Measurements from ENCODE around the gene CHRDL2. TPM values are rescaled to one million over a fixed set of nuclear protein-coding genes. Genes with fewer than 3 reads are reported as not detected.

Gene CHRDL2
- polyA plus RNA-seq, 5 donors, result 0.26 to 0.73 (median 0.58) TPM

DNA sequence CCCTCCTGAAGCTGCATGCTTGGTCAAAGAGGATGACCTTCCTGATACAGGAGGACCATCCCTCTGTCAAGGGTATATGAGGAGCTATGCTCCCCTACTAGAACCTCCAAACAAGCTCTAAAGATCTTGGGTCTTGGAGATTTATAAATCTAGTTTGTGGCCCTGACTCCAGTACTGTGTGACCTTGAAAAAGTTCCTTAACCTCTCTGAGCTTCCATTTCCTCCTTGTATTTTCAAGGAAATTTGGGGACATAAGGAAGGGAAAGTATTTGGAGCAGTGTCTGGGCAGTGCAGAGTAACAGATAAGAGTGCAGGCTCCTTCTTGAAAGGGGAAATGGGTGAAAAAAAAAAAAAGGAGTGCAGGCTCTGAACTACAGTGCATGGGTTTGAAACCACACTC lies 45.9 kb downstream of the CHRDL2 start:
- no peak for DNase-seq

DNA sequence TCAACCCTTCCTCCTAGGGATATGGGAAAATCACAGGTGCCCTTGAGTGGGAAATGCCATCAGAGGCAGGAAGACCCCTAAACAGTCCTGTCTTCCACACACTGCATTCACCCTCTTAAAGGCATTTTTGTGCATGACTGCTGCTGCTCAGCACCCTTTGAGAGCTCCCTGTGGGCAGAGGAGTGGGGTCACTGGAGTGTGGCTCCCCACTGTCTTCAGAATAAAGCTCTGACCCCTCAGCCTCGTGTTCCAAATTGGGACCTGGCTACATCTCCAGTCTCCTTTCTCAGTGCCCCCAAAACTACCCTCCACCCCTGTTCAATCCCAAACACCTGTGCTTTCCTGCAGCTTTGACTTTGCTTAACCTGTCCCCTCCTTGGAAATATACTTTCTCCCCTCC lies 46.6 kb downstream of the CHRDL2 start:
- no peak for DNase-seq

DNA sequence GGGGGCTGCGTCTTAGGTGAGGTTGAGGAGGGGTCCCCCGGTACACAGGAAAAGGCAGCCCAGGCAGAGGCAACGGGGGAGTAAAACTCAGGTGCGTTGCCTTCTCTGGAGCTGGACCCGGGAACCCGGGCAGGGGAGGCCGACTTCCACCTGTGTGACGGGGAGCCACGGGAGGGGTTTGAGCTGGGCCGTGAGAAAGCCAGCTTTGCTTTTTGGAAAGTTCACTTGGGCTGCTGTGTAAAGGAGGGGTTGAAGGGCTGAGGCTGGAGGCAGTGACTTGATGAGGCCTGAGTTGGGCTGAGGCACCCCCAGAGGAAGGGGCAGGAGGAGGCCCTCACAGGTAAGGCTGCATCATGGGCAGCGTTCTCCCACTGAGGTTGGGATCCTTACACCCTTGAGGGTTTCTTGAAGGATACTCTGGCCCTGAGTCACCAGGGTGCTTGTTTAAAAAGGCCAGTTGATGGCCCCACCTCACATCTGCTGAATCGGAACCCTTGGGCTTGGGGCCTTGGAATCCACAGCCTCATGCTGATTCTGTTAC lies 47.2 kb downstream of the CHRDL2 start:
- no peak for DNase-seq

DNA sequence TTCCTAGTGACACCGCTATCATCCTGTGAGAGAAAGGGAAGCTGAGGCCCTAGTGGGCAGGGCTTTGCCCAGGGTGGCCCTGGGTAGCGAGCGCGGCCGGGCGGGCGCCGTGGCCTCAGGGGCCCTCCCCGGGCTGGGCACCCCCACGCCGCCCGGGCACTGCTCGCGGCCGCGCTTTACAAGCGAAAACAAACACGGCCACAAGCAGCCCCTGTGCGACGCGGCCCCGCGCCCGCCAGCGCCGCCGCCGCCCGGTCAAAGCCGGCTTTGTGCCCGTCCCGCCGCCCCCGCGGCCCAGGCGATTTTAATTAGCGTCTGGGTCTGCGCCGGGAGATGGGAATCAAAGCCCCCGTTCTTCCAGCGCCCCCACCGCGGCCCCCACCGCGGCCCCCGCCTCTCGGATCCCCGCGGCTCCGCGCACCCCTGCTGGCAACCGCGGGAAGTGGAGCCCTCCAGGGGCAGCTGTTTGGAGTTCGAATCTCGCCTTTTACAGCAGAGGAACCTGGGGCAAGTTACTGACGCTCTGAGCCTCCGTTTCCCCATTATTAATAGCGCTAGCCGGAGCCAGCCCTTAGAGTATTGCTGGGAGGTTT lies 47.9 kb downstream of the CHRDL2 start:
- DNase-seq, result peak in 1 of 2 donors; percentile 22

DNA sequence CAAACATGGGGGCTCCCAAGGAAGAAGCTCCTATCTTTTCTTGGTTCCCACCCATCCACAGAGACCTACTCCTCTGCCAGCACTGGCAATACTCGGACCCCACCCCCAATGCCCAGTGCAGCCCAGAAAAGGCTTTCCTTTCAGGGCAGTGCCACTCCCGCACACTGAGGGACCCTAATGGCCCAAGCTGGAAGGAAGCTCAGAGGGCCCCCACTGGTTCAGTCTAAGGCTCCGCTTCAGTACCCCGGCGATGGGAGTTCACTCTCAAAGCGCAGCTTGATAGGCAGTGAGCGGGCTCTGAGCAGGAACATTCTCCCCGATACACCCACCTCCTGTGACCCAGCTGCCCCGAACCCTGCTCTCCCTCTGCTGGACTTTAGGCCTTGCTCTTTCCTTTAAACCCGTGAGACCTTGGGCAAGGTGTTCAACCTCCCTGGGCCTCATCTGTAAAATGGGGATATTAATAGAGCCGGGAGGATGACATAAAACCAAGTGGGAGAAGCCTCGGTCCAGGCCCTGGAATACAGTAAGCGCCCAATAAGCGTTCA lies 48.4 kb downstream of the CHRDL2 start:
- DNase-seq, result no peak

DNA sequence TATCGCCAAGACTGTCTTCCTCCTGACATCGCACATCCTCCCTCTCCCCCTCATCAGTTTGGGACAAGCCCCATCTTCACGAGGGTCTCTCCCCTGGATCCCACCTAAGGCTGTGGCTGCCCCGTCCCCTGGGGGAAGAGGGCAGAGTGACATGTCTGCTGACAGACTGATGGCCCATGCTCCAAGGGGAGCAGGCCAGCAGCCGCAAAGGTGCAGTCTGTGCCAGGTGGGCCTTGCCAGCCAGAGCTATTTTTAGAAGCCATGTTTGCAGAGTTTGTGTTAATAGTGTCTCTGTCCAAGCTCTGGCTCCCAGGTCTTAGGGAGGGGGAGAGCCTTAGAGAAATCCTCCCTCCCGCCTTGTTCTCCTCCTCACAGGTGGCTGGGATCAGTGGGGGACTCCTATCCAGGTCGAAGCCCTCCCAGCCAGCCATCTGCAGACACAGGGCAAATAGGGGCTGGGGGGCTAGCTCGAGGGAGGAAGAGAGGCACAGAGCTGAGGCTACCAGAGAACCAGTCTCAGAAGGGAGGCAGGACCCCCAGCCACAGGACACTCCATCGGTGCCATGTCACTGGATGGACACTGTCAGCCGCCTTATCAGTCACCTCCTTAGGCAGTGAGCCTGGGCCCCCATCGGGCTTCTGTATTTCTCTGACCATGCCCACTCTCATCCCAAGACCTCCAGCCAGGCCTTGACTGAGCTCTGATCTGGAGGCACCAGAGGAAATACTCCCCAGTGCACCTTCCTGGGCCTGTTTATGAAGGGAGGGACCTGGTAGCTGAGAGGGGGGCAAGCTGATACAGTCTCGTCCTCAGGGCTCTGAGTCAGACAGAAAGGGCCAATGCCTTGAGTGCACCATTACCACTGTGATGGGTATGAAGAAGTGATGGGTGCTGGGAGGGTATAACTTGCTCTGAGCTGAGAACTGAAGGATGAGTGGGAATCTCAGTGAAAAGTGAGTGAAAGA lies 49.3 kb downstream of the CHRDL2 start:
- DNase-seq, result peak in 1 of 2 donors; percentile 21

DNA sequence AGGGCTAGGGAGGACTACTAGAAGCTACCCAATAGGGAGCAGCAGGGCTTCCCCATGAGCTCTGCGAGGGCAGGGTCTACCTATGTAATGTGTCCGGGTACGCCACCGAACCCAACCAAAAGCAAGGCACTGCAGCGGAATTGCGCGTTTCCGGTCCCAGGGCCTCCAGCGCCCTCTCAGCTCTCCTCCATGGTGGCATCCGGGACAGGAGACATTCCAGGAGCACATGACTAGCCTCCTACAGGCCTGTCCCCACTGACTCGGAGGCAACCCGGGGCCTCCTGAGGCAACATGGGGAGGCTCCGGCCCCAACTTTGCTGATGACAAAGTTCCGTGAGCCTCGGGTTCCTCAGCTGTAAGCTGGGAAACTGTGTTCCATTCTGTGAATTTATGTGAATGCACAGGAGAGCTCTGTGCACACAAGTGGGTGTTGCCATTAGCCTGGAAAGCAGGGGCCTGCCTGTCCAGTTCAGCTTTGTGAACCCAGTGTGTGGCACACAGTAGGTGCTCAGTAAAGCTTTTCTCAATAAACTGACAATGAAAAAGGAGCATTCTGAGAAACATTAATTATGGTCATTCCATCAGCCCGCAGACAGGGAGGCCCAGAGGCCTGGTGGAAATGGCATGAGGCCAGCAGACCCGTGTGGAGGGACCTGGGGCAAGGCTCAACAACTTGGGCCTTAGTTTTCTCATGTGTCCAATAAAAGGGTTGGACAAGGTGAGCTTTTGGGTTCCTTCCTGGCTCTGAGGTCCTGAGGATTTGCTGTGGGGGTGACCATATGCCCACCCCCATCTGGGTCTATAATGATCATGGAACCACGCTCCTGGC lies 50.3 kb downstream of the CHRDL2 start:
- DNase-seq, result no peak

DNA sequence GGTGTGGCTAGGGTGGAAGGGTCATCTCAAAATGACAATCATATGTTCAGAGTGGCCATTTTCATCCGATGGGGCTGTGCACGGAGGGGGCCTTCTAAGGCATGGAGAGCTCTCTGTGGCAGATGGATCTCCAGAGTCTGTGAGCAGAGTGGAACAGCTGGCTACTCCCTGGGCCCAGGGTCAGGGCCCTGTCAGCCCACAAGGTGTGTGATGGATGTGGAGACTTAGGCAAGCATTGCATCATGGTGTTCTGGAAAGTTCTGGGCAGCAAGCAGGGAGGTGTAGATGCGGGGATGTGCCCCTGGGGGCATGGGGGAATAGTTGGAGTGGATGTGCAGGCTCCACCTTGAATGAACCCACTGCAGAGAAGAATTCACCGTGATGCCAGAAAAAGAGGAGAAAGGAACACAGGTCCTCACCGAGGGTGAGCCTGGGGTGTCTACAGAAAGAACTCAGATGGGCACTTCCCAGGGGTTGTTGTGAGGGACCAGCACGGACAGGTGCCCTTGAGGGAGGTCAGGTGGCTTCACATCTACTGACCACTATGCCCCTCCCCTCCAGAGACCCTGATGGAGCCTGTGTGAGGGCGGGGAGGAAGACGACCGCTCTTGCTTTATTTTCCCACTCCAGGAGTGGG lies 51.1 kb downstream of the CHRDL2 start:
- DNase-seq, result no peak

DNA sequence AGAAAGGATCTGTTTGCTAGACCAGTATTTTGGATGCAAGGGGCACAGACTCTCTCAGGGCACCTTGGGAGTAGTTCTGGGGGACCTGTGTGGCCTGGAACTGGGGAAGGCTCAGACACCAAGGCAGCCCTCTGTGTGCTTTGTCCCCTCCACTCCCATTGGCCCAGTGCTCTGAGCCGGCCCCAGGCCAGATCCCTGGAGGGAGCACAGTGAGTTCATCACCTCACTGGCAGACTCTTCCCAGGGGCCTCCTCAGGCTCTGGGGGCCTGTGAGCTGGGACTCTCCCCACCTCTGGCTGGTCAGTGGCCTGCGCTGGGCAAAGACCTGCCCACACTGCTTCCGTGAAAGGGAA lies 51.7 kb downstream of the CHRDL2 start:
- DNase-seq, result no peak

DNA sequence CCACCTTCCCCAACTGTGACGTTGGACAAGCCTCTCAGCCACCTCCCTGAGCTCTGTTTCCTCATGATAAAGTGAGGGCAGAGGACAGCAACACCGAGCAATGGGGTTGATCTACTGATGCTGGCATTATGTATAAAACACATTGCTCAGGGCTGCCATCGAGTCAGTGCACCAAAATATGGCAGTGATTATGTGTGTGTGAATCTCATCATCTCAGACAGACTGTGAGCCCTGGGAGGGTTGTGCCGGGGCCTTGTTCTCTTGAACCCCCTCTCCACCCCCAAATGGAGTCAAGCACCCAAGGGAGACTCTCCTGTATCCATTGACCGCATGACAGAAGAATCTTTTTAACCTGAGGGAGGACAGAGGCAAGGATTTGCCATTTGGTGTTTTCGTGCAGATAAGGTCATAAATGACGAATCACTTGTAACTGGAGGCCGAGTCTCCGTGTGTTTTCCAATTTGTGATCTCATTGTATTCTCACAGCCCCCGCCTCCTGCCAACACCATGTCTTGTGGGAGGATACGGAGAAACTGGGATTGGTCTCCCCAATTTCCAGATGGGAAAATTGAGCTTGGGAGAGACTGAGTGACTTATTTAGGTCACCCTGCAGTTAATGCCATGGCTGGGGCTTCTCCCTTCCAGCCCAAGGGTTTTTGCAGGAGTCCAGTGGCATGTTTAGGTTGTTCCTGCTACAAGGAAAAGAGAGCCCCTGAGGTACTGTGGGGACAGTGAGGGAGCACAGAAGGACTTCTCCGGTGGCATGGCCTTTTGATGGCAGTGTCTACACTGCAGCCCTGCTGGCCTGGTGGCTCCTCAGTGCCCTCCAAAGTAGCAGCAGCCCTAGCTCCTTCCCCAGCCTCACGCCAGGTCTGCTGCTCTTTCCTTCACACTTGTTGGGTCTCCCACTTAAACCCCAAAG lies 52.4 kb downstream of the CHRDL2 start:
- no peak for DNase-seq

DNA sequence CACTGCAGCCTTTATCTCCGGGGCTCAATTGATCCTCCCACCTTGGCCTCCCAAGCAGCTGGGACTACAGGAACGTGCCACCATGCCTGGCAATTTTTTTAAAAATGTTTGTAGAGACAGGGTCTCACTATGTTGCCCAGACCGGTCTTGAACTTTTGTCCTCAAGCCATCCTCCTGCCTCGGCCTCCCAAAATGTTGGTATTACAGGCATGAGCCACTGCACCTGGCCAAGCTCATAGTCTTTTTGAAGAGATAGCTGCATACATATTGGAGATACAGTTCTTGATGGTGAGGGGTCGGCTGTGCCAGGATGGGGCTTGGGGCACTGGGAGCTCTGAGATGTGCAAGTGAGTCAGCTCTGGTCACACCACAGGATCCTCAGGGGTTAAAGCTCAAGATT lies 53.2 kb downstream of the CHRDL2 start:
- DNase-seq, result no peak

DNA sequence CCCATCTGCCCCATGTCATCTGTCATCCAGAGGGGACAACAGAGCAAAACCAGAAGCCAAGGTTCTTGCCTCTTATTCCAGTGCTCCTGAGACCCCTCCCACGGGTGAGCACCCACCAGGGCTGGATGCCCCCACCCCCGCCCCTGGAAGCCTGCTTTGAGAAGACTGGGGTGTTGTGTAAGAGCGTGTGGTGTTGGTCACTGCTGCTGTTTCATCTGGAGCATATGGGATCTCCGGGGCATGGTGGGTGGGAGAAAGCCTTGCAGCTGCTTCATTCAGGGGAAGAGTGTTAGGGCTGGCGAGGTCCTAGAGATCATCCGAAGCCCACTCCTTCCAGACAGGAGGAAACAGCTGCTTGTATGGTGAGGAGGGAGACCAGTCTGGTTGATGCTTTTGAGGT lies 54.1 kb downstream of the CHRDL2 start:
- DNase-seq, result no peak

DNA sequence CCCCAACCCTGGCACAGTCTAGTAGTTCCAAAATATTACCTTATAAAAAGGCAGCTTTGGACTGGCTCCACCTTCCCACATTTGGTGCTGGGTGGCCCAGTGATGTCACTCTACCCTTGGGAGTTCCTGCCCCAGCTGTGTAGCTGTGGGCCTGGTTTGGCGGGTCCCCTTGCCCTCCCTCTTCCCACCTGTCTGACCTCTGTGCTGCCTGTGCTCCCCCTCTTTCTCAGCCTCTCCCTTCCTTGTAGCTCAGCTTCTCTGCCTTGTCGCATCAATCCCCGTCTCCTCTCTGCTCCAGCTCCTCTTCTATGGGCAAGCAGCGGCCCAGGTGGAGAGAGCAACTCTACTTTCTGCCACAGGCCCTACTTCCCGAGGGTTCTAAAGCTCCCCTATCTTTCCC lies 54.6 kb downstream of the CHRDL2 start:
- no peak for DNase-seq

DNA sequence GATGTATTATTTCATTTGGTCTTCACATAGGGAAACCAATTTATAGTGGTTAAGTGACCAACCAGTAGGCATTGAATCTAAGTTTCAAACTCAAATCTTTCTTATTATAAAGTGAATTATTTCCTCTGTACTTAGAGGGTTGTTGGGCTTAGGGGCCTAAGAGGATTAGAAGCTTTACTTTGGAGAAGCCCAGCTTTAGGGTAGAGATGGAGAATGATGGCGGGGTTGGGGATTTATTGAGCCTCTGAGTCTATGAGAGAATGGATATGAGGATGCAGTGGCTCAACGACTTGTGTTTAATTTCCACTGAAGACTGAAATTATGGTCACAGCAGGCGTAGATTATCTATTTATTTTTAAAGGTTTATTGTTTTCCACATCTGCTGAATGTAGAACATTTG lies 55.5 kb downstream of the CHRDL2 start:
- no peak for DNase-seq

DNA sequence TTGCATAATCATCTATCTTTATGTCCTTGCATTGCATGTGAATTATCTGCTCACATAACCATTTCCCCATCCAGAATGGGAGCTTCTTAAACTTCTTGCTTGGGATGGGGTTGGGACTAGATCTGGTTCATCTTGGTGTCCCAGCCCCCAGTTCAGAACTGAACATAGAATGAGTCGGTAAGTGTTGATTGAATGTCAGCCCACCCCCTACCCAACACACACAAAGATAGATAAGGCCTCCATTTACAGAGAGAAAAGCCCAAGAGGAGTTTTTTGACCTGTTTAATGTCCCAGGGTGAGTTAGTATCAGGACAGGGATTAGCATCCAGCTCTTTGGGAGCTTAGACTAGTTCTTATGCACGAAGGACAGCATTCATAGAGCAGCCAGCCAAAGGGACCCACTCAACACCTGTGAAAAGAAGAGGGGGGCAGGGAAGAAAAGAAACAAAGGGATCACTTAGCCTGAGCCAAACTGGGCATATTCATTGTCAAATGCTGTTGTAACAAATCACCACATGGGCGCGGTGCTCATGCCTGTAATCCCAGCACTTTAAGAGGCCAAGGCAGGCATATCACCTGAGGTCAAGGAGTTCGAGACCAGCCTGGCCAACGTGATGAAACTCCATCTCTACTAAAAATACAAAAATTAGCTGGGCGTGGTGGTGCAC lies 57.4 kb downstream of the CHRDL2 start:
- no peak for DNase-seq

DNA sequence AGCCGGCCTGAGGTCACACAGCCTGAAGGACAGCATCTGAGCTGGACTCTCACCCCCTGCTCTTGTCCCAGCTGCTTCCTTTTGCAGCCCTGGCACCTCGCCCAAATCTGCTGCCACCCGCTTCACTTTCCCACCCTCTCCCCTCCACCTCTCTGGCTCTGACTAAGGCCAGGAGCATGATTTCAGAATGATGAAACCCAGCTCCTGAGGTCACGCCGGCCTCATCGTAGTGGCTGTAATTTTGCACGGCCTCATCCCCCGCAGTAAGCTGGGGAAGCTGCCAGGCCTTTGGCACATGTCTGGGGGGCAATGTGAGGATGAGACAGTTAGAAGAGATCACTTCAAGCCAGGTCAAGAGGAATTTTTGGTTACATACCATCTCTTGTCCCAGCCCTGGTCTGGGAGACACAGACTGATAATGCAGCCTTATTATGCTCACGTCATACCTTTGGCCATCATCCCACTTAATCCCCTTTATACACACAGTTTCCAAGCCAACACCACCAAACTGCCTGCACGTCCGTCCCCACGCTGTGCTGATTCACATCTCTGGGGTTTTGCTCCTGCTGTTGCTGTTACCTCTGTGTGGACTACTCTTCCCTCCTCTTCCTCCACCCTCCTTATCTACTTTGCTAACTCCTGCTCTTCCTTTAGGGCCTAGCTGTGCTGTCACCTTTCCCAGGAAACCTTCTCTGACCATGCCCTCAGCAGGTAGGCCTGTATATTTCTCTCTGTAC lies 58.1 kb downstream of the CHRDL2 start:
- DNase-seq, result peak in 1 of 2 donors; percentile 21

DNA sequence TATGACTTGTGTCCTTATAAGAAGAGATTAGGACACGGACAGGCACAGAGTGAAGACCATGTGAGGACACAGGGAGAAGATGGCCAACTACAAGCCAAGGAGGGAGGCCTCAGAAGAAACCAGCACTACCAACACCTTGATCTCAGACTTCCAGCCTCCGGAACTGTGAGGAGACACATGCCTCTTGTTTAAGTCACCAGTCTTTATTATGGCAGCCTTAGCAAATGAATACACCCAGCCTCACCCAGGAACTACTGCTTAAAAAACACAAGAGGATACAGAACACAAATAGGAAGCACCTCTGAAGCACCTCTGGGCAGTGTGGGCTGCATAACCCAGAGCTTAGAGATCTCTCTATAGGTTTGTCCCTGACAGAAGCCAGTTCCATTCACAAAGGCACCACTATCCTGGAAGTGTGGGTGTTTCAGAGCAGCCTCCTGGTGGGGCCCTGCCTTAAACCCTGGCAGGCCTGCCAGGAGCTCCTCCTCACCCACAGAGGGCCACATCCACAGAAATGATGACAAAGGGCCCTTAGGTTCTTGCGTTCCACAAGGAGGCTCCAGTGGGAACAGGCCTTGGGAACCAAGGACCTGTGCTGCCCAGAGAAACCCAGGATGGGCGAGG lies 58.8 kb downstream of the CHRDL2 start:
- DNase-seq, result no peak

DNA sequence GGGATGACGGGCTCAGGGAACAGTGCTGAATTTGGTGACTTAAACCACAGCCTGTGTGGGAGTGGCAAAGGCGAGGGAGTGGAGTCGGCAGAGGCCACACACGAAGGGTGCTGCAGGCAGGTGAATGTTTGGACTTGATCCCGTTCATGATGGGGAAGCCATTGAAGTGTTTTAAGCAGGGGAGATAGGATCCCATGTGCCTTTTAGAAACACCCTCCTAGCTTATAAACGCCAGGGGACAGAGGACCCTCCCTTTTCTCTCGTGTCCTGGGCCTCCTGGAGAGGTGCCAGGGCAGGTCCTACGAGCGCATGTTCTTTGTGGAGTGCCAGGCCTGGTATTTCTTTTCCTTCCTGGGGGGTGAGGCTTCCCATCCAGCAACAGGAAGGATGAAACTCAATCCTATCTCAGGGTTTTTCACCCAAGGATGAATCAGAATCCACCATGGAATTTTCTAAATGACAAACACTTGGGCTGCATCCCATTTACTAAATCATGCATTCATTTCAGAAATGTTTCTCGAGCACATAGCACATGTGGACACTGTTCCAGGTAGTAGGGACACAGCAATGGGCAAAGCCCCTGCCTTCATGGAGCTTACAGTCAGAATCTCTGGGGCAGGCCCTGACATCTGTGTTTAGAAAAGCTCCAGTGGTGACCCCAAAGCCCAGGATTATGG lies 59.6 kb downstream of the CHRDL2 start:
- DNase-seq, result no peak

Measured in right lung (tissue), 5 donors.